Glomerular visceral epithelial cell (primary cell): ENCODE measurements around the gene GABBR2.
A peak's percentile ranks its signal among the peaks of the same experiment; 100 is the strongest.

ENCODE experiments used
- DNase-seq: peaks from one replicate; pipeline ENCODE4 v3.0.0-alpha.2; 2016; ENCODE audit errors: extremely low spot score

The GABBR2 gene

DNA sequence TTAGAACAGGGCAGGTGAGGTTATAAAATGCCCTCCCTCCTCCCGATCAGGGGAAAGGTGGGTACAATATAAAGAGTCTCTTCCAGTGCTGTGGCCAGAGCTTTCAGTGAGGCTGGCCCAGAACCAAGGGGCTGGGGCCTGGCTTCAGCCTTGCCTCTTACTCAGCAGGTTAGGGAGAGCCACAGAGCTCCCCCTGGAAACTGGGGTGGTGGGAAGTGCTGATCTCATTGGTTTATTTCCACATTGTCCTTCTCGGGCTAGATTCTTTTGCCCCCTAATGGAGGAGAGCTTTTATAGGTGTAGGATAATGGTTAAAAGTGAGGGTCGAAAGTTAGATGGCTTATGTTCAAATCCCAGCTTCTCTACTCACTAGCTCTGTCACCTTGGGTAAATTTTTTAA is 266.6 kb downstream of the GABBR2 start:
- DNase-seq = no peak

DNA sequence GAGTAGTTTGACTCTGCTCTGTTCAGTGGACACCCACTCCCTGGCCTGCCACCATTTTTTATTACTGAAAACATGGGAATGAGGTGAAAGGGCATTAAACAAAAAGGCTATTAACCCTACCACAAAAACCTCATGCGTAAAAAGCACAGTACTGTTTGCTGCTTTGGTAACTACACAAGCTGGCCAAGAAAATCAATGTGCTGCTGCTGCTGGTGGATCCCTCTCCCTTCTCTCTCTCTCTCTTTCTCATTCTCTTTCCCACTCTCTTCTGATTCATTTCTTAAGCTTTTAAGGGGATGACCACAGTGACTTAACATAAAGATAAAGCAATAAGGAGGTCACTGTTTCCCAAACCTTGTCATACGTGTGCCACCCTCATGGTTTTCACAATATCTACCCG is 270.1 kb downstream of the GABBR2 start:
- no peak for DNase-seq

- no peak for DNase-seq
Observed at GRCh38 chr9:98437458-98438034, 271.2 kb downstream of the GABBR2 start.

GRCh38 chr9:98432960-98433359 is 275.8 kb downstream of the GABBR2 start:
- no peak for DNase-seq

- no peak for DNase-seq
Observed at GRCh38 chr9:98432134-98432533, 276.6 kb downstream of the GABBR2 start.

GRCh38 chr9:98430535-98431292 is 278.0 kb downstream of the GABBR2 start:
- no peak for DNase-seq

GRCh38 chr9:98429613-98430012 is 279.1 kb downstream of the GABBR2 start:
- peak; percentile 61 for DNase-seq

DNA sequence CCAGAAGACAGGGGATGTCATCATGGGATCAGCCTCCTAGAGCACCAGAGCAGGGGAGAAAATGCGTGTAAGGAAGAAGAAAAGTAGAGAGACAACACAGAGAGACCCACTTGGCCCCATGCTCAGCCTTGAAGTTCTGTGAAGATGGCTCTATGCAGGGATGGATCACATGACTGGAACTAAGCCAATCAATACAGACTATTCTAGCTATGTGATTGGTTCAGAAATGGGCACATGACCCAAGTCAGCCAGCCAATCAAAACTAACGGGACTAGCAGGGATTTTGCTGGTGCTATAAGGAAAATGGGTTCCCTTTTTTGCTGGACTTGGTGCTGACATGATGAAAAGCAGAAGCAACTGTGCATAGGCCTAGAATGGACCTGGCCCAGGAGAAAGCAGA is 280.3 kb downstream of the GABBR2 start:
- no peak for DNase-seq

DNA sequence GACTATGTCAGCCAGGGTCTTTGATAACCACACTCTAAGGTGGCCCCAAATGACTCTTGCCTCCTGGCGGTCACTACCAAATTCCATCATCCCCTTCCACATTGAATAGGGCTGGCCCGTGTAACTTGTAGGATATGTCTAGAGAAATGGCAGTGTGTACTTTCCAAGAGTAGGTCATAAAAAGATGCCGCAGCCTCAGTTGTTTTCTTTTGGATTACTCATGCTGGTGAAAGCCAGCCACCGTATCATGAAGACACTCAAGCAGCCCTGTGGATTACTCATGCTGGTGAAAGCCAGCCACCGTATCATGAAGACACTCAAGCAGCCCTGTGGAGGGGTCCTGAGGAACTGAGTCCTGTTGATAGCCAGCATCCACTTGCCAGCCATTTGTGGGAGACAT is 281.2 kb downstream of the GABBR2 start:
- DNase-seq = peak; percentile 88

GRCh38 chr9:98425079-98425478 is 283.7 kb downstream of the GABBR2 start:
- no peak for DNase-seq

DNA sequence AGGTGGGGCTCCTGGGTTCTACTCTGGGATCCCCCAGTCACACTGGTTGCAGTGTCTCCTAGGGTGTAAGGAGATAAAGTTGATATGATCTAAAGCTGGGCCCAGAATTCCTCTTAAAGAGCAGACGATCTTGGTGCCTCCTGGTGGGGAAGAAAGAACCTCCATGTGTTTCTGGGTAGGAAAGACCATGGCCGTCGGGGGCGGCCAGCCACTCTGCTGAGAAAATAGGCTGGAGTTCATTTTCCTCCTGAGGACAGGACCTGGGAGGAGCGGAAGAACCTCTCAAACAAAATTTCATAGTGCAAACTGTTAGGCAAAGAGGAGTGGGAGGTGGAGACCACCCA is 289.5 kb downstream of the GABBR2 start:
- DNase-seq = no peak

DNA sequence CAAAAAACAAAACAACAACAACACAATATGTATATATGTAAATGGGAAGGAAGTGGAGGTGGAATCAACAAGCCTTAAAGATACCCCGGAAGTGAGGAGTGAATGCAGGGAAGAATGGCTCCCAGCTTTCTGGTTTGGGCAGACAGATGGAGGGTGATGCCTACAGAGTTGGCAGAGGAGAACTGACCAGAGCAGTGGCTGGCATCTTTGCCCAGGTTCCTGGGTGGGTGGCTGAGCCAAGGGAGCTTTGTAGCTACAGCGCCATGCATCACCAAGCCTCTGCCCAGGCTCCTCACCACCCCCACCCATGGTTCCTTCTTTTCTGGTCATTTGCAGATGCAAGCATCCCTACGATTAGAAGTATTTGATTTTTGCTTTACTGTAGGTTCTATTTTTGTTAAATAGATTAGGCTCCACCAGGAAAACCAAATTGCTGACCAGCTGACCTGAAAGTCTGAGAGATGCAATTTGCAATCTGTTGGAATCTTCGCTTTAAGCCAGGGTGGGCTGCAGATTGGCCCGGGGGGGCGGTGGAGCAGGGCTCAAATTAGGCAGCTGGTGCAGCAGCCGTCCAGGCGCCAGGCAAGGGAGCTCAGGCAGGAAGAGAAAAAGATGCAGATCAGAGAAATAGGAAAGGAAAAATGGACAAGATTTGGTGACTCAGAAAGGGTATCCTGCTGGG is 290.0 kb downstream of the GABBR2 start:
- no peak for DNase-seq

DNA sequence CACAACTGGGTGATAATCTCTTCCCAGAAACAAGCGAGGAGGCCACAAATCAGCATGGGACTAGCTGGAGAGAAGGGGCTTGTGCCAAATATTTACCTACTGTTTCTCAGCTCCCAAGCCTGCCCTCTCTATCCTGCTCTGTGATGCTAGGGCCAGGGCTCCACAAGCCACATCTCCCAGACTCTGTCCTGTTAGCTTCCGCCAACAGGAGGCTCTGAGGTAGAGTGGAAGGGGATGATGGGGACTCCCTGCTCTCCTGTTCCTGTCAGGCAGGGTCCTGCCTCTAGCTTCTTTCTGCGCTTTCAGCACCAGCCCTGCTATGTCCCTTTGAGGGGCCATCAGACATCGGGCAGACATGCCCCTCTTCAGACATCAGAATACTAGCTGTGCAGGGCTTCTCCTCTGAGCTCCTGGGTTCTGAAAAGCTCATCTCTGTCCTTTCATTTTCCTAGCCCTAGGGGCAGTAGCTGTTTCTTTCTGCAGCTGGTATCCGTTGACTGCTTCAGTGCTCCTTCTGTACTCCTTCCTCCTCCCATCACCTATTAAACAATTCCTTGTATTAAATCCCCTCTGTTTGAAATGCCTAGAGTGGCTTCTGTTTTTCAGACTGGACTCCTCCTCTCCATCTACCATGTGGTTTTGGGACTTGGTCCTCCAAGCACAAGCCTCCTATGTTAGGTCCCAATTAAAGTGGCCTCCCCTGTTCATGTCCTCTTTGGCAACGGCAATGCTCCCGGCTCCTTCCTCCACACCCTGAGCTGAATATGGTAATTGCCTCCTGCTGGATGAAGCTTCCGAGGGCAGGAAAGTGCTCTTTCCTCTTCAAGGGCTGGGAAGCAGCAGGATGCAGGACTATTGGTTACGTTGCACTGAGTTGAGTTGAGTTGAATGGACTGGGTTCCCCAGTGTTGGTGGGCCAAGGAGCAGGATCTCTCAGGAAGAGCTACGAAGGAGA is 292.2 kb downstream of the GABBR2 start:
- no peak for DNase-seq

DNA sequence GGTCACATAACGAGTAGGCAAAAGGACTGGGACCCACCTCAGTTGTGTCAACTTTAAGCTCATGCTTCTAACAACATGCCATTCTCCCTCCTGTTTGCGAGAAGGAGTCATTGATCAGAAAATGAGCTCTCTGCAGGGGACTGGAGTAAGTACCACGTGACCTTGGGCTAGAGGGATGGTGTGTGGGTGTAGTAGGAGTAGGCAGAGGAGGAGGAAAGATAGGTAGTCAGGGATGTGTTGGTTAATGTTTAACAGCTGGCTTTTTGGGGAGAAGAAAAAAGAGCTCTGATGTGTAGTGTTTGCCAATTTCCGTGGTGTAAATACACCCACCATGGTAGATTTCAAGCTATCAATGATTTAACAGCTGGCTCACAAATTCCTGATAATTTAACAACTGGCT is 293.0 kb downstream of the GABBR2 start:
- DNase-seq = no peak

- DNase-seq = no peak
Observed at GRCh38 chr9:98413084-98413483, 295.7 kb downstream of the GABBR2 start.

DNA sequence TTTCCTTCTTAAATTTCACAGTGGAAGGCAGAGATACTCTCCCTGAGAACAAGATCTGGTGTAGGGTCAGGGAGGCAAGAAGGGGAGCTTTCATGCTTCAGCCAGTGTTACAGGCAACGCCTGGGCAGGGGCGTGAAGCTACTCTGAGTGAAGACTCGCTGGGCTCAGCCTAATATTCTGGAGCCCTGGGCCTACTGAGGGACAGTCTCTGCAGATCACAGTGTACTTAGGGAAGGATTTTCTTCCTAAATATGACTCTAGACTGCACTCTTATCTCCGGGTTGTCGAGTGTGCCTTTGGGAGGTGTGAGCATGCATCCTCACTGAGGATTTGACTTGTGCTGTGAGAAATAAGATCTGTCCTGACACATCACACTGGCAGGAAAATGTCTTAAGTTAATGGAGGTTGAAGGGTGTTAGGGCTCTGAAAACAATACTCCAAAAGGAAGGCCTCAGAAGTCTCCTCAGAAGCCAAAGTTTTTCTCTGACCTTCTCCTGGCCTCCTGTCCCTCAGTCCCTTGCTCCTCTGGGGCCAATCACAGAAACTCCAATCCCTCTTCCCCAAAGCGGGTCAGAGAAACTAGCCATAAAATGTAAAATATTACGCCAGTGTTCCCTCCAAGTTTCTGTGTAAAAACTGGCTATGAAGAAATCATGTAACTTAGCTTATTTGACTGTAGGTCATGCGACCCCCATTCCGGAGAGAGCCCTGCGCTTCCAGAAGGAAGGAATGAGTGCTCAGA is 296.5 kb downstream of the GABBR2 start:
- no peak for DNase-seq

- DNase-seq = peak; percentile 30
Observed at GRCh38 chr9:98410185-98410697, 298.5 kb downstream of the GABBR2 start.

DNA sequence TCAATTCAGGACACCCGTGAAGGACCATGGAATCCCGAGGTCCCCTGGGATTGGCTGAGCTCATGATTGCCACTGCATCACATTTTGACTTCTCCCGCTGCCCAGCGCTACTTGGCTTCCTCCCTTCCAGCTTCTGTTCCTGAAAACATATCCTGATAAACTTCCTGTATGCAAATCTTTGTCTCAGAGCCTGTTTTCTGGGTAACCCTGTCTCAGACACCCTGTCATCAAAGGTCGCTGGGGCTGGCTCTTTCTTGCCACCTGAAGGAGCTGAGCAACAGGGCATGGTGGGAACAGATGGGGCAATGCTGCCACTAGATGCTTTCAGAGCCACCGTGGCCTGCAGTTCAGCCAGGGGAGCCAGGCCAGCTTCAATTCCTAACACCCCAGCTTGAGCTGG is 299.0 kb downstream of the GABBR2 start:
- DNase-seq = no peak

DNA sequence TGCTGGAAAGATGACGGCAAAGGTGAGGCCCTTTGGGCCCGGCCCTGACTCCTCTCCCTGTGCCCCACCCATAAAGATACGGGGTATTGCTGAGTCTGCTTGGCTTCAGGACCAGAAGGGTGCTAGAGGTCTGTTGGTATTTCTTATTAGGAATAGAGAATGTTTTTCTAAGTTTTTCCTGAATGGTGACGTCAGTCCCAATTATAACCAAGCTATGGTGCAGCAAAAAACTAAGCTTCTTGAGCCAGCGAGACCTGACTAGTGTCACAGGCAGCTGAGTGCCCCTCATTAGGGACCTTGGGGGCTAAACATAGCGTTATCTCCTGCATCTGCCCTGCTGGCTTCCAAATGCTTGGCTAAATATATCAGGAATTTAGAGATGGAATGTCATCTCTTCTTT is 302.3 kb downstream of the GABBR2 start:
- no peak for DNase-seq

GRCh38 chr9:98404237-98404636 is 304.5 kb downstream of the GABBR2 start:
- no peak for DNase-seq

DNA sequence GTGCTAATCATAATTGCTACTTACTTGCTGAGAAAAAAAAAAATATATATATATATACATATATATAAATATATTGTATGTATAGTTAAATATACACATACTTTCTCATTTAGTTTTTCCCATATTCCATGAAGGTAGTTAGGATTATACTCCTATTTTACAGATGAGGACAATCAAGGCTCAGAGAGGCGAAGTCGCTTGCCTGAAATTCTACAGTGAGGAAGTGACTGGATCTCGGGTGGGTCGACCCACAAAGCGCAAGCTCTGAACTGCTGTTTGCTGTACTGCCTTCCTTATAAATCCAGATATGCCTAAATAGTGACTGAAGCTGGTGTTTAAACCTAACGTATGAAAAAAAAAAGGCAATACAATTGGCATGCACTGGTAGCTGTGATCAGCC is 305.0 kb downstream of the GABBR2 start:
- no peak for DNase-seq
